ENCODE measurements around the gene LRRC38. TPM values are rescaled to one million over a fixed set of nuclear protein-coding genes. Genes with fewer than 3 reads are reported as not detected.
"Not testable (repeated sequence)": the region's sequence is repeated elsewhere in the genome, so short reads cannot be mapped to it uniquely, and the experiment has no call there.

Gene LRRC38
- total RNA-seq (not detected), polyA plus RNA-seq (not detected)

GRCh38 chr1:13513895-13514546 lies at the start of gene LRRC38:
Gene LRRC38, minus strand, starts transcription at chr1:13514003. Its CDS starts 410 bp downstream, at chr1:13513593.
- ATAC-seq (ENCODE audit: low read depth in 2 of 2) (no peak), DNase-seq (peak in 1 of 3 donors; percentile 2)
- H3K27me3 ChIP-seq (ENCODE audit: control insufficient read depth, insufficient read depth, low read length), result peaks cover 2% of the 10 kb centered on the region
- H3K27ac Mint-ChIP-seq, result no peak within 1 kb of the TSS
- H3K4me3 ChIP-seq (ENCODE audit: low read depth, low read length), result no peak within 1 kb of the TSS
- H3K36me3 ChIP-seq (ENCODE audit: control insufficient read depth, insufficient read depth, low read length), result no peaks in the 10 kb centered on the region
- H3K4me1 ChIP-seq (ENCODE audit: control insufficient read depth, insufficient read depth, low read length, poor library complexity, severe bottlenecking), result no peaks in the 10 kb centered on the region
- H3K27me3 Mint-ChIP-seq, result peaks cover 22% of the 10 kb centered on the region
- no peaks in the 10 kb centered on the region for H3K36me3 Mint-ChIP-seq
- H3K9me3 Mint-ChIP-seq, result peaks cover 0 to 5% (median 0%) of the 10 kb centered on the region in 7 donors
- H3K27ac ChIP-seq (ENCODE audit: insufficient read depth, low read length, poor library complexity, severe bottlenecking), result no peak within 1 kb of the TSS
- no peaks in the 10 kb centered on the region for H3K4me1 Mint-ChIP-seq
- H3K4me3 Mint-ChIP-seq, result no peak within 1 kb of the TSS
- no peaks in the 10 kb centered on the region for H3K9me3 ChIP-seq (ENCODE audit: control insufficient read depth in 2 of 2, low read length in 2 of 2)

GRCh38 chr1:13562981-13563380 lies 49.2 kb upstream of the LRRC38 start:
- H3K9me3 ChIP-seq (ENCODE audit: control insufficient read depth in 2 of 2, low read length in 2 of 2); H3K4me3 Mint-ChIP-seq; H3K36me3 ChIP-seq (ENCODE audit: control insufficient read depth, insufficient read depth, low read length); H3K4me1 ChIP-seq (ENCODE audit: control insufficient read depth, insufficient read depth, low read length, poor library complexity, severe bottlenecking); H3K27me3 ChIP-seq (ENCODE audit: control insufficient read depth, insufficient read depth, low read length); H3K36me3 Mint-ChIP-seq; H3K27ac ChIP-seq (ENCODE audit: insufficient read depth, low read length, poor library complexity, severe bottlenecking); H3K9me3 Mint-ChIP-seq; H3K27me3 Mint-ChIP-seq; H3K4me3 ChIP-seq (ENCODE audit: low read depth, low read length); H3K4me1 Mint-ChIP-seq; DNase-seq; ATAC-seq (ENCODE audit: low read depth in 2 of 2); H3K27ac Mint-ChIP-seq: not testable (repeated sequence)

- Histone ChIP-seq H3K4me1 (ENCODE audit: control insufficient read depth, insufficient read depth, low read length, poor library complexity, severe bottlenecking) (no peaks in the 10 kb centered on the region), H3K27ac (ENCODE audit: insufficient read depth, low read length, poor library complexity, severe bottlenecking) (no peak overlapping the region), H3K27me3 (ENCODE audit: control insufficient read depth, insufficient read depth, low read length) (peaks cover 2% of the 10 kb centered on the region), H3K36me3 (ENCODE audit: control insufficient read depth, insufficient read depth, low read length) (no peaks in the 10 kb centered on the region), H3K4me3 (ENCODE audit: low read depth, low read length) (no peak overlapping the region), H3K9me3 (ENCODE audit: control insufficient read depth in 2 of 2, low read length in 2 of 2) (no peaks in the 10 kb centered on the region)
- no peak overlapping the region for H3K27ac Mint-ChIP-seq
- peaks cover 0 to 3% (median 0%) of the 10 kb centered on the region in 7 donors for H3K9me3 Mint-ChIP-seq
- no peak overlapping the region for H3K4me3 Mint-ChIP-seq
- no peak for ATAC-seq (ENCODE audit: low read depth in 2 of 2)
- H3K36me3 Mint-ChIP-seq, result no peaks in the 10 kb centered on the region
- no peaks in the 10 kb centered on the region for H3K4me1 Mint-ChIP-seq
- no peak for DNase-seq
- peaks cover 4% of the 10 kb centered on the region for H3K27me3 Mint-ChIP-seq
Measured at GRCh38 chr1:13560541-13560940, 46.7 kb upstream of the LRRC38 start.

GRCh38 chr1:13556224-13556764 lies 42.5 kb upstream of the LRRC38 start:
- H3K9me3 ChIP-seq (ENCODE audit: control insufficient read depth in 2 of 2, low read length in 2 of 2), result no peaks in the 10 kb centered on the region

GRCh38 chr1:13554798-13555197 lies 41.0 kb upstream of the LRRC38 start:
- Mint-ChIP-seq H3K27ac (no peak overlapping the region), H3K9me3 (no peaks in the 10 kb centered on the region), H3K27me3 (no peaks in the 10 kb centered on the region), H3K4me3 (no peak overlapping the region), H3K36me3 (no peaks in the 10 kb centered on the region), H3K4me1 (no peaks in the 10 kb centered on the region)
- no peaks in the 10 kb centered on the region for H3K9me3 ChIP-seq (ENCODE audit: control insufficient read depth in 2 of 2, low read length in 2 of 2)
- H3K27ac ChIP-seq (ENCODE audit: insufficient read depth, low read length, poor library complexity, severe bottlenecking), result no peak overlapping the region
- no peak overlapping the region for H3K4me3 ChIP-seq (ENCODE audit: low read depth, low read length)
- ATAC-seq (ENCODE audit: low read depth in 2 of 2) (no peak), DNase-seq (no peak)
- H3K36me3 ChIP-seq (ENCODE audit: control insufficient read depth, insufficient read depth, low read length), result no peaks in the 10 kb centered on the region
- no peaks in the 10 kb centered on the region for H3K4me1 ChIP-seq (ENCODE audit: control insufficient read depth, insufficient read depth, low read length, poor library complexity, severe bottlenecking)
- H3K27me3 ChIP-seq (ENCODE audit: control insufficient read depth, insufficient read depth, low read length), result peaks cover 2% of the 10 kb centered on the region

More at GRCh38 chr1:13556224-13556764, 42.5 kb upstream of the LRRC38 start:
- no peaks in the 10 kb centered on the region for H3K36me3 Mint-ChIP-seq
- ATAC-seq (ENCODE audit: low read depth in 2 of 2) (no peak), DNase-seq (no peak)
- Histone ChIP-seq H3K27me3 (ENCODE audit: control insufficient read depth, insufficient read depth, low read length) (peaks cover 2% of the 10 kb centered on the region), H3K36me3 (ENCODE audit: control insufficient read depth, insufficient read depth, low read length) (no peaks in the 10 kb centered on the region), H3K27ac (ENCODE audit: insufficient read depth, low read length, poor library complexity, severe bottlenecking) (no peak overlapping the region), H3K4me3 (ENCODE audit: low read depth, low read length) (no peak overlapping the region), H3K4me1 (ENCODE audit: control insufficient read depth, insufficient read depth, low read length, poor library complexity, severe bottlenecking) (no peaks in the 10 kb centered on the region)
- no peak overlapping the region for H3K4me3 Mint-ChIP-seq
- H3K4me1 Mint-ChIP-seq, result no peaks in the 10 kb centered on the region
- H3K9me3 Mint-ChIP-seq, result no peaks in the 10 kb centered on the region
- H3K27ac Mint-ChIP-seq, result no peak overlapping the region
- no peaks in the 10 kb centered on the region for H3K27me3 Mint-ChIP-seq

- Histone ChIP-seq H3K4me1 (ENCODE audit: control insufficient read depth, insufficient read depth, low read length, poor library complexity, severe bottlenecking) (no peaks in the 10 kb centered on the region), H3K27ac (ENCODE audit: insufficient read depth, low read length, poor library complexity, severe bottlenecking) (no peak overlapping the region), H3K27me3 (ENCODE audit: control insufficient read depth, insufficient read depth, low read length) (no peaks in the 10 kb centered on the region), H3K9me3 (ENCODE audit: control insufficient read depth in 2 of 2, low read length in 2 of 2) (no peaks in the 10 kb centered on the region), H3K4me3 (ENCODE audit: low read depth, low read length) (no peak overlapping the region), H3K36me3 (ENCODE audit: control insufficient read depth, insufficient read depth, low read length) (no peaks in the 10 kb centered on the region)
- no peak overlapping the region for H3K27ac Mint-ChIP-seq
- no peaks in the 10 kb centered on the region for H3K4me1 Mint-ChIP-seq
- no peaks in the 10 kb centered on the region for H3K9me3 Mint-ChIP-seq
- ATAC-seq (ENCODE audit: low read depth in 2 of 2), result no peak
- H3K4me3 Mint-ChIP-seq, result no peak overlapping the region
- no peaks in the 10 kb centered on the region for H3K27me3 Mint-ChIP-seq
- DNase-seq, result no peak
- H3K36me3 Mint-ChIP-seq, result no peaks in the 10 kb centered on the region
Measured at GRCh38 chr1:13550663-13551062, 36.9 kb upstream of the LRRC38 start.

GRCh38 chr1:13549521-13549920 lies 35.7 kb upstream of the LRRC38 start:
- Mint-ChIP-seq H3K27me3 (no peaks in the 10 kb centered on the region), H3K4me3 (no peak overlapping the region), H3K36me3 (no peaks in the 10 kb centered on the region), H3K27ac (no peak overlapping the region), H3K9me3 (no peaks in the 10 kb centered on the region), H3K4me1 (no peaks in the 10 kb centered on the region)
- no peaks in the 10 kb centered on the region for H3K9me3 ChIP-seq (ENCODE audit: control insufficient read depth in 2 of 2, low read length in 2 of 2)
- H3K27me3 ChIP-seq (ENCODE audit: control insufficient read depth, insufficient read depth, low read length), result no peaks in the 10 kb centered on the region
- ATAC-seq (ENCODE audit: low read depth in 2 of 2), result no peak
- no peaks in the 10 kb centered on the region for H3K36me3 ChIP-seq (ENCODE audit: control insufficient read depth, insufficient read depth, low read length)
- DNase-seq, result no peak
- H3K27ac ChIP-seq (ENCODE audit: insufficient read depth, low read length, poor library complexity, severe bottlenecking), result no peak overlapping the region
- no peaks in the 10 kb centered on the region for H3K4me1 ChIP-seq (ENCODE audit: control insufficient read depth, insufficient read depth, low read length, poor library complexity, severe bottlenecking)
- no peak overlapping the region for H3K4me3 ChIP-seq (ENCODE audit: low read depth, low read length)

GRCh38 chr1:13549021-13549420 lies 35.2 kb upstream of the LRRC38 start:
- H3K4me3 Mint-ChIP-seq, result no peak overlapping the region
- Histone ChIP-seq H3K27me3 (ENCODE audit: control insufficient read depth, insufficient read depth, low read length) (no peaks in the 10 kb centered on the region), H3K36me3 (ENCODE audit: control insufficient read depth, insufficient read depth, low read length) (no peaks in the 10 kb centered on the region), H3K4me1 (ENCODE audit: control insufficient read depth, insufficient read depth, low read length, poor library complexity, severe bottlenecking) (no peaks in the 10 kb centered on the region), H3K4me3 (ENCODE audit: low read depth, low read length) (no peak overlapping the region), H3K27ac (ENCODE audit: insufficient read depth, low read length, poor library complexity, severe bottlenecking) (no peak overlapping the region), H3K9me3 (ENCODE audit: control insufficient read depth in 2 of 2, low read length in 2 of 2) (no peaks in the 10 kb centered on the region)
- H3K27ac Mint-ChIP-seq, result no peak overlapping the region
- ATAC-seq (ENCODE audit: low read depth in 2 of 2) (no peak), DNase-seq (no peak)
- no peaks in the 10 kb centered on the region for H3K36me3 Mint-ChIP-seq
- H3K27me3 Mint-ChIP-seq, result no peaks in the 10 kb centered on the region
- H3K9me3 Mint-ChIP-seq, result no peaks in the 10 kb centered on the region
- H3K4me1 Mint-ChIP-seq, result no peaks in the 10 kb centered on the region
